ENCODE measurements around the gene KDM4C. TPM values are rescaled to one million over a fixed set of nuclear protein-coding genes. Genes with fewer than 3 reads are reported as not detected.

KDM4C gene
- total RNA-seq, 1 experiment from 2014 or later = 16.8 TPM

GRCh38 chr9:7132605-7133004 lies 374.8 kb downstream of the KDM4C start:
- no peaks in the 10 kb centered on the region for H3K27me3 ChIP-seq (ENCODE audit: insufficient read depth, low read length)
- no peak overlapping the region for H3K9ac ChIP-seq (ENCODE audit: low read length)
- H3K4me1 ChIP-seq (ENCODE audit: control insufficient read depth in 1 of 2, insufficient read depth in 2 of 2, low read length in 2 of 2) = no peaks in the 10 kb centered on the region
- ATAC-seq = no peak
- no peaks in the 10 kb centered on the region for H3K79me2 ChIP-seq (ENCODE audit: insufficient read depth, low read length)
- intact Hi-C loops (cut with micrococcal nuclease) = no loop called here
- ChIA-PET CTCF (no interaction called here), RAD21 (ENCODE audit: low non-redundant PET in 1 of 2, low total read pairs in 2 of 2, uncharacterized antibody in 2 of 2, unreplicated experiment in 2 of 2) (no interaction called here), POLR2A (no interaction called here)
- TF ChIP-seq POLR2AphosphoS5 (IDR thresholded peaks at IDR 0.05; ENCODE audit: low read depth, low read length) = no peak
- TF ChIP-seq ELF1 (IDR thresholded peaks at IDR 0.05; ENCODE audit: borderline replicate concordance, low read depth) = no peak
- TF ChIP-seq, protein P1, sequence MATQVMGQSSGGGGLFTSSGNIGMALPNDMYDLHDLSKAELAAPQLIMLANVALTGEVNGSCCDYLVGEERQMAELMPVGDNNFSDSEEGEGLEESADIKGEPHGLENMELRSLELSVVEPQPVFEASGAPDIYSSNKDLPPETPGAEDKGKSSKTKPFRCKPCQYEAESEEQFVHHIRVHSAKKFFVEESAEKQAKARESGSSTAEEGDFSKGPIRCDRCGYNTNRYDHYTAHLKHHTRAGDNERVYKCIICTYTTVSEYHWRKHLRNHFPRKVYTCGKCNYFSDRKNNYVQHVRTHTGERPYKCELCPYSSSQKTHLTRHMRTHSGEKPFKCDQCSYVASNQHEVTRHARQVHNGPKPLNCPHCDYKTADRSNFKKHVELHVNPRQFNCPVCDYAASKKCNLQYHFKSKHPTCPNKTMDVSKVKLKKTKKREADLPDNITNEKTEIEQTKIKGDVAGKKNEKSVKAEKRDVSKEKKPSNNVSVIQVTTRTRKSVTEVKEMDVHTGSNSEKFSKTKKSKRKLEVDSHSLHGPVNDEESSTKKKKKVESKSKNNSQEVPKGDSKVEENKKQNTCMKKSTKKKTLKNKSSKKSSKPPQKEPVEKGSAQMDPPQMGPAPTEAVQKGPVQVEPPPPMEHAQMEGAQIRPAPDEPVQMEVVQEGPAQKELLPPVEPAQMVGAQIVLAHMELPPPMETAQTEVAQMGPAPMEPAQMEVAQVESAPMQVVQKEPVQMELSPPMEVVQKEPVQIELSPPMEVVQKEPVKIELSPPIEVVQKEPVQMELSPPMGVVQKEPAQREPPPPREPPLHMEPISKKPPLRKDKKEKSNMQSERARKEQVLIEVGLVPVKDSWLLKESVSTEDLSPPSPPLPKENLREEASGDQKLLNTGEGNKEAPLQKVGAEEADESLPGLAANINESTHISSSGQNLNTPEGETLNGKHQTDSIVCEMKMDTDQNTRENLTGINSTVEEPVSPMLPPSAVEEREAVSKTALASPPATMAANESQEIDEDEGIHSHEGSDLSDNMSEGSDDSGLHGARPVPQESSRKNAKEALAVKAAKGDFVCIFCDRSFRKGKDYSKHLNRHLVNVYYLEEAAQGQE (IDR thresholded peaks at IDR 0.05; ENCODE audit: low read depth) = no peak
- no peak for TF ChIP-seq SIN3A (IDR thresholded peaks at IDR 0.05; ENCODE audit: low read depth)
- no peak for TF ChIP-seq ZFX (IDR thresholded peaks at IDR 0.05)
- TF ChIP-seq, protein P2, sequence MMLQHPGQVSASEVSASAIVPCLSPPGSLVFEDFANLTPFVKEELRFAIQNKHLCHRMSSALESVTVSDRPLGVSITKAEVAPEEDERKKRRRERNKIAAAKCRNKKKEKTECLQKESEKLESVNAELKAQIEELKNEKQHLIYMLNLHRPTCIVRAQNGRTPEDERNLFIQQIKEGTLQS (IDR thresholded peaks at IDR 0.05) = no peak
- TF ChIP-seq EZH2 (IDR thresholded peaks at IDR 0.05) = no peak
- TF ChIP-seq ZNF274 (IDR thresholded peaks at IDR 0.05; ENCODE audit: low read depth, low read length) = no peak
- TF ChIP-seq, protein P3, sequence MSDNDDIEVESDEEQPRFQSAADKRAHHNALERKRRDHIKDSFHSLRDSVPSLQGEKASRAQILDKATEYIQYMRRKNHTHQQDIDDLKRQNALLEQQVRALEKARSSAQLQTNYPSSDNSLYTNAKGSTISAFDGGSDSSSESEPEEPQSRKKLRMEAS (IDR thresholded peaks at IDR 0.05) = no peak
- no peak for TF ChIP-seq EGR1 (IDR thresholded peaks at IDR 0.05; ENCODE audit: low read depth)
- no peak for TF ChIP-seq SP1 (IDR thresholded peaks at IDR 0.05; ENCODE audit: low read depth)
- no peak for TF ChIP-seq EZH2phosphoT487 (IDR thresholded peaks at IDR 0.05; ENCODE audit: borderline replicate concordance)
- no peak for TF ChIP-seq FOSL1 (IDR thresholded peaks at IDR 0.05; ENCODE audit: low read depth)
- no peak for TF ChIP-seq JUND (IDR thresholded peaks at IDR 0.05)
- TF ChIP-seq RAD21 (IDR thresholded peaks at IDR 0.05; ENCODE audit: low read depth) = no peak
- no peaks in the 10 kb centered on the region for H4K20me1 ChIP-seq (ENCODE audit: insufficient read depth)
- no peak overlapping the region for H2AFZ ChIP-seq (ENCODE audit: low read depth, low read length, poor library complexity, severe bottlenecking)
- no peak overlapping the region for H3K27ac ChIP-seq (ENCODE audit: low read depth, low read length)
- no peak for DNase-seq (ENCODE audit: low read depth, low spot score)
- H3K4me2 ChIP-seq (ENCODE audit: low read length) = no peak overlapping the region
- no peaks in the 10 kb centered on the region for H3K36me3 ChIP-seq (ENCODE audit: control insufficient read depth in 1 of 2, insufficient read depth in 2 of 2, low read length in 2 of 2)
- no peaks in the 10 kb centered on the region for H3K9me2 ChIP-seq (ENCODE audit: insufficient read depth)
- H3K4me3 ChIP-seq (replicated peaks in 1 of 2; ENCODE audit: low read depth in 1 of 2, low read length in 2 of 2) = no peak overlapping the region
- no peaks in the 10 kb centered on the region for H3K9me3 ChIP-seq (ENCODE audit: control insufficient read depth in 1 of 2, insufficient read depth in 1 of 2, low read depth in 1 of 2, low read length in 2 of 2)
- no TSS peak for BruUV-seq (replicated peaks)
